Measurements from ENCODE around the gene KCNT2.

- TF ChIP-seq CTCF (IDR thresholded peaks at IDR 0.05; ENCODE audit: low read depth, low read length) (no peak), EZH2phosphoT487 (IDR thresholded peaks at IDR 0.05; ENCODE audit: low read depth) (no peak)
Measured at GRCh38 chr1:196464480-196464941, 143.7 kb downstream of the KCNT2 start.

All from OCI-LY3 (cell line).